Stimulated activated CD4-positive, alpha-beta T cell treated with anti-CD3 and anti-CD28 coated beads, Interleukin-1b, Interleukin-23, amount 100 ng/mL, for 1 hour (primary cell): ENCODE measurements around the gene LSM12.
"Not testable (repeated sequence)": the region's sequence is repeated elsewhere in the genome, so short reads cannot be mapped to it uniquely, and the experiment has no call there.

Source experiments
- DNase-seq, 2 donors: peaks; one replicate each; pipeline ENCODE4 v3.0.0-alpha.2; 2020; ENCODE audit warnings: low read depth in 2 of 2

The LSM12 gene

GRCh38 chr17:44076716-44077594 is 10.5 kb upstream of the LSM12 start:
- no peak for DNase-seq

- DNase-seq = no peak
These were observed 9.3 kb upstream of the LSM12 start for GRCh38 chr17:44075598-44076293.

- DNase-seq = no peak
These were observed 8.4 kb upstream of the LSM12 start for GRCh38 chr17:44074911-44075285.

GRCh38 chr17:44074231-44074910 is 7.9 kb upstream of the LSM12 start:
- no peak for DNase-seq

GRCh38 chr17:44071772-44072171 is 5.3 kb upstream of the LSM12 start:
- DNase-seq = no peak

- DNase-seq = peak in 1 of 2 donors; percentile 49
These were observed 4.7 kb upstream of the LSM12 start for GRCh38 chr17:44071198-44071520.

- peak; percentile 13 to 70 for DNase-seq
These were observed 4.2 kb upstream of the LSM12 start, which contains the start of gene G6PC3 for GRCh38 chr17:44070455-44071197. G6PC3 (plus strand) TSS chr17:44070735; CDS start chr17:44070966, 231 bp downstream.

- no peak for DNase-seq
These were observed 3.5 kb upstream of the LSM12 start for GRCh38 chr17:44069974-44070454.

- DNase-seq = no peak
These were observed 1.1 kb upstream of the LSM12 start for GRCh38 chr17:44067545-44067940.

- no peak for DNase-seq
These were observed 735 bp downstream of the LSM12 start for GRCh38 chr17:44065668-44066203.

GRCh38 chr17:44063704-44064639 is 2.5 kb downstream of the LSM12 start:
- DNase-seq = no peak

GRCh38 chr17:44062871-44063270 is 3.6 kb downstream of the LSM12 start:
- DNase-seq = no peak

- DNase-seq = no peak
These were observed 5.0 kb downstream of the LSM12 start for GRCh38 chr17:44061446-44061845.

GRCh38 chr17:44059101-44059892 is 7.2 kb downstream of the LSM12 start:
- DNase-seq = no peak

GRCh38 chr17:44053125-44053872 is 13.2 kb downstream of the LSM12 start:
- DNase-seq = no peak

GRCh38 chr17:44049294-44050060 is 17.0 kb downstream of the LSM12 start:
- DNase-seq = no peak

- not testable (repeated sequence) for DNase-seq
These were observed 19.6 kb downstream of the LSM12 start for GRCh38 chr17:44046893-44047292.

GRCh38 chr17:44045486-44045885 is 21.0 kb downstream of the LSM12 start:
- no peak for DNase-seq
